Bone marrow (tissue), 2 donors: ENCODE results near the gene NAB1.
"Not testable (repeated sequence)": the region's sequence is repeated elsewhere in the genome, so short reads cannot be mapped to it uniquely, and the experiment has no call there.

ENCODE experiments used
- DNase-seq, 2 donors: peaks; one replicate each; lab custom pipeline; 2025; lab: John Stamatoyannopoulos, UW

NAB1 gene

DNA sequence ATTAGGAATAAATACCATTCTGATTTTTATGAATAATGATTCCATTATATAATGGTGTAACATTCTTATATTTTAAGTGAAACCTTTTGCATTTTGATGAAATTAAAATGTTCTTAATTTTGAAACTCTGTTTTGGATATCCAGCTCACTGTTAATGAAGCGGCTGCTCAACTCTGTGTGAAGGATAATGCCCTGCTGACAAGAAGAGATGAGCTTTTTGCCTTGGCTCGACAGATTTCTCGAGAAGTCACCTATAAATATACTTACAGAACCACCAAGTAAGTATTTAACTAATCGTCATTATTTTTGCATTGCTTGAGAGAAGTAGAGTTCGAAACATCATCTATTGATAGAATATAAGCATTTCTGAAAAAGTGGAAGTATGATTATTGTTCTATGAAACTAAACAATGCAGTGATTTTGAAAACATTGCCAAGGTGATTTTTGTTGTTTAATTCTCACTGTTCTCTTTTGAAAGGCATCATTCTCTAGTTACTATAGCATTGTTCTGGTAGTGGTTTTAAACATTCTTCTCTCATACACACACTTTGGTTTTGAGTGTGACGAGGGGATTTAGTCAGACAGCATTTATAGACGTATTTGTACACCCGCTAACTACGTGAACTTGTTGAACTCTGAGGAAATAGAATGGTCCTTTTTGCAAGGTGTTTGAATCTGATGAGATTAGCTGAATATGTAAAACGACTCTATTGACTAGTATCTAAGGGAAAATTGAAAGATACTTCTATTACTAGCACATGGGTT lies 21.5 kb downstream of the NAB1 start:
- DNase-seq: no peak

DNA sequence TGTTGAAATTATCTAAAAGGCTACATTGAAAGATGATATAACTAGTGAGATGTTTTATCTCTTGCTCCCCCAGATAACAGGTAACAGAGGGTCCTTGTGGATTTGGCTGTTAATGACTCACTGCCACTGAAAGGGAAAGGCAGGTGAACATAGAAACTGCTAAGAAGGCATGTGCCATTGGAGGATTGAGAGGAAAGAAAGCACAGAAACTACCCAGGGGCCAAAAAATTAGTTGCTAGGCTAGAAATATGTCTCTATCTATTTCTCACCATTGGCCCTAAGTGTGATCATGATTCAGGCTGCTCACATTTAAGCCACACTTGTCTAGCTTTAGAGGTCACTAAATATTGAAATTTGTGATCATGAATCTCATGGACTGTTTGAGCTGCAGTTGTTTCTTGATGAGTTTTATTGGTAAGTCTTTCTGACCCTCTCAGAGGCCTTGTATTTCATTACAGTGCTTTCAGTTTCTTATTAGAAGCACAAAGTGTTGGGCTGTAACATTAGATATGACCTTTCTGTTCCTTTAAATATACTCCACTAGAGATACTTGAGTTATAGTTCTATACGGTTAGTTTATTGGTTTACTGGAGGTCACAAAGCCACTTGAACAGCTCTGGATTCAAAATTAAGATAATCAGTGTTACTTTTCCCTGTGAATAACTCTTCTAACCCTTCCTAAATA lies 26.2 kb downstream of the NAB1 start:
- no peak for DNase-seq

GRCh38 chr2:190677255-190677654 lies 28.4 kb downstream of the NAB1 start:
- no peak for DNase-seq

- DNase-seq: peak in 1 of 2 donors; percentile 57
Measured at GRCh38 chr2:190678444-190679162, 29.7 kb downstream of the NAB1 start.

- DNase-seq: no peak
Measured at GRCh38 chr2:190679391-190679790, 30.5 kb downstream of the NAB1 start.

- no peak for DNase-seq
Measured at GRCh38 chr2:190679813-190680591, 31.1 kb downstream of the NAB1 start.

DNA sequence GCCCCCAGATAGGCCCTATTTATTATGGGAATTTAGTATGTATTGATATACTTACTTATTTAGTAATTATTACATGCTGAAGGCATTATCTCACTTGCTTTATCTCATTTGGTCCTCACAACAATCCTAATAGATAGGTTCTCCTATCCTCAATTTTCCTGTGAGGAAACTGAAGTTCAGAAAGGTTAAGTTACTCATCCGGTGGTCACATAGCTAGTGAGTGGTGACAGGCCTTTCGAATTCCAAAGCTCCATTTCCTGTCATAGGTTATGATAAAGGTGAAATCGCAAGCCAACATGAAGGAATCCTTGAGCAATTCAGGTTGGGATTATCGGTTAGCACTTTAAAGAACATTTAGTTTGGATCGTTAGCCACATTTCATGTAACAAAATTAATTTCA lies 33.3 kb downstream of the NAB1 start:
- no peak for DNase-seq

DNA sequence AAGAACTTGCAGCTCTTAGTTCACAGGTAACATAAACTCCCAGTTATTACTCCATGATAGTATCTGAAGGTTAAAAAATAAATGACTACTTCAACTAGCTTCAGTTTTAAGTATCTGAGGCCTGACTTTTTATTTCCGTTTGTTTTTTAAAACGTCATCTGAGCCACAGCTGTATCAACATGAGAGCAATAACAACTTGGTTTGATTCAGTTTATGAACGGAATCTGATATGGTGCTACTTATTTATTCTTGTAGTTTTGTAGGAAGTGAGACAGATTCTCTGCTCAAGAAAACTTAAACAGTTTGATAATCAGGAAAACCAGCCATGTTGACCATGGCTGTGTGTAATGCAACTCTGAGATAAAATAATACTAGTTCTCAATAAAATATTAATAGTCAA lies 34.9 kb downstream of the NAB1 start:
- DNase-seq: no peak

GRCh38 chr2:190684931-190685330 lies 36.0 kb downstream of the NAB1 start:
- DNase-seq: no peak

DNA sequence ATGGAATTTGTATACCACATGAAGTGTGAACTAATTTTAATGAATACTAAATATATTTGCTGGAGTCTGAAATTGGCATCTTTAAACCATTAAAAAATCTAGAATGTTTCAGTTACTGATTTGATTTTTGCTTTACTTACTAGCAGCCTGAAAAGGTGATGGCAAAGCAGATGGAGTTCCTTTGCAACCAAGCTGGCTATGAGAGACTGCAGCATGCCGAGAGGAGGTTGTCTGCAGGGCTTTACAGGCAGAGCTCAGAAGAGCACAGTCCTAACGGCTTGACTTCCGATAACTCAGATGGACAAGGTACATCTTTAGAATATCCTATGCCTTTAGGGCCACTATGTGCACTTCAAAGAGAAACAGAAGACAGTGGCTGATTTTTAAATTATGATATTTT lies 36.5 kb downstream of the NAB1 start:
- no peak for DNase-seq

GRCh38 chr2:190693533-190694232 lies 44.8 kb downstream of the NAB1 start:
- DNase-seq: no peak

DNA sequence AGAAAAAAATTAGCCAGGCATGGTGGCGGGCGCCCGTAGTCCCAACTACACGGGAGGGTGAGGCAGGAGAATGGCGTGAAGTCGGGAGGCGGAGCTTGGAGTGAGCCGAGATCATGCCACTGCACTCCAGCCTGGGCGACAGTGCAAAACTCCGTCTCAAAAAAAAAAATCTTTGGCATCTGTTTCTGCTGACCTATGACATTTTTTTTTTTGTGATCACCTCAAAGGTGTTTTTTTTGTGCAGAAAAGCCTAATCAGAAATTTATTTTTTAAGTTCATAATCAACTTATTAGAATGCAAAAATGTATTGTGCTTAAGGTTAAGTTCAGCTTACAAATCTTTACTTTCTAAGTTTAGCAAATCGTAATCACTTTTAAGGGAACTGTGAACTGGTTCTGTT lies 45.6 kb downstream of the NAB1 start:
- no peak for DNase-seq

DNA sequence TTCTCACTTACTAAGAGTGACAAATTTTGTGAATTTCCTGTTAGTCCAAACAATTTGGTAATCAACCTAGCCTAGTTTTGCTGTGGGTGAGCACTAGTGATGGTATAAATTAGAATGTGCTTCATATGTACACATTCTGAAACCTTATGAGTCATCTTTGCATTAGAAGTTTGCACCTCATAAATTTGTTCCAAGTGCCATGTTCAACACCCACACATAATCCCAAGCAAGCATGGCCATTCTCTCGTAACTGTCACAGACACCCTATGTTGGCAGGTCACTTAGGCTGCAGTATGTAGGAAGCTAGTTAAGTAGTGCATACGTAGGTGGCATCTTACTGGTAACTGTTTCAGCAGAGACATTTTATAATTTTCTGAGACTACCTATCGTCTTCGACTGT lies 46.9 kb downstream of the NAB1 start:
- DNase-seq: no peak

DNA sequence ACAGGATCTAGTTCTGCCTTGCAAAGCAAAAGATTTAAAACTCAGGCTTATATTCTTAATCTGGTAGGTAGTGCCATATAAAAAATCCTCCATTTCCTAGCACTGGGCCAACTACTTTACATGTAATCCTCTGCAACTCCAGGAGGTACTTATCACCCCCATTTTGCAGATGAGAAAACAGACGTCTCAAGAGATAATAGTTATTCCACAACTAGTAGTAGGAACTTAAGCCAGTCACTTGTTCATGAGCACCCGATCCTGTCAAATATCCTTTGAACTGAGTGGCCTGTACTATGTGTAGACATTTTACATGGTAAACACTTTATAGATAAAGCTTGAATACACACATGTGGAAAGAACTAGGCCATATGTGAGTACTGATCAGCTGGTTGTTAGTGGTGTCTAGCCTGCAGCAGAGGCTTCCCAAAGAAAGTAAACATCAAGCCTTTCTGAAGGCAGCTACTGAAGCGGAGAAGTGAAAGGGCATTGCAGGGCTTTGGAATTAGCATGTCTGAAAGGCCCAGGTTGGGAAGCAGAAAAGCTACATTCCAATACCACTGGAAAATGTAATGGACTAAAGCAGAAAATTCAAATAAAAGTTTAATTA lies 48.0 kb downstream of the NAB1 start:
- no peak for DNase-seq

DNA sequence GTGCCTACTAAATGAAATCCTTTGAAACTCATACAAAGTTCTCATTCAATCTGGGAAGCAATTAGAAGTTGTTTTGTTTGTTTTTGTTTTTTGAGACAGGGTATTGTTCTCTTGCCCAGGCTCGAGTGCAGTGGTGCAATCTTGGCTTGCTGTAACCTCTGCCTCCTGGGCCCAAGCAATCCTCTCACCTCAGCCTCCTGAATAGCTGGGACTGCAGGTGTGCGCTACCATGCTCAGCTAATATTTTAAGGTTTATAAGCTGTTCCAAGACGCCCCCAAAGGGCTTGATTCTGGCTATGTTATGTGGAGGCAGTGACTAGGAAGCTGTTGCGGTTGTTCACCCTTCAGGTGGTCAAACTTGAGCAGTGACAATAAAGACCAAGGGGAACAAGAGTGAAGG lies 48.5 kb downstream of the NAB1 start:
- DNase-seq: no peak

DNA sequence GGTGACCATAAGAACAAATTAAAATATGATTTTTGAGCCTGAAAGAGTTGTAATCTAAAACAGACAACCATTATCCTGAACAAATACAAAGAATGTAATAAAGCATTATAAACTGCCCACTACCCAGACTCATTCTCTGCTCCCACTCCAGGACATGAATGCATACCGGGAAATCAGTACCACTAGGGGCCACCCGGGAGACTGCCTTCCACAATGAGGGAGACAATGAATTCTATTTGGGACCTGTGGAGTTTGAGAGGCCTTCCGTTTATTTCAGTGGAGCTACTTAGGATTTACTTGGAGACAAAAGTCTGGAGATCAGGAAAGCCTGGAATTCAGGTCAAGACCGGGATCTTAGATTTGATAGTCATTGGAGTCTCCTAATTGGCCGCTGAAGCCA lies 50.0 kb downstream of the NAB1 start:
- DNase-seq: no peak

DNA sequence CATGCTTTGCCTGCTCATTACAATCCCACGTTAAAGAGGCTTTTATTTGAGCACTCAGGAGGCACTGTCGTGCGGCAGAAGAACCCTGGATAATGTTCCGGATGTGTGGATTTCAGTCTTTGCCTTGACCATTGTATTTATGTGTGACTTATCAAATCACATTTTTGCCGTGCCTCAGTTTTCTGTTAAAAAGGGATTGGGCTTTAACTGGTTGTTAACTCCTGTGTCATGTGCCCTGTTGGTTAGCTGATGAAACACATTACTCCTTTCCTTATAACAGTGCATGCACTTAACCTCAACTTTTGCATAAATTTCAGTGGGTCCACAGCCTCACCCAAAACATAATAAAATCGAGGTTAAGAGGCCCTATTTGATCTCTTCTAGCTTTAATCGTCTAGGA lies 52.7 kb downstream of the NAB1 start:
- no peak for DNase-seq

GRCh38 chr2:190705280-190705679 lies 56.4 kb downstream of the NAB1 start:
- DNase-seq: no peak

DNA sequence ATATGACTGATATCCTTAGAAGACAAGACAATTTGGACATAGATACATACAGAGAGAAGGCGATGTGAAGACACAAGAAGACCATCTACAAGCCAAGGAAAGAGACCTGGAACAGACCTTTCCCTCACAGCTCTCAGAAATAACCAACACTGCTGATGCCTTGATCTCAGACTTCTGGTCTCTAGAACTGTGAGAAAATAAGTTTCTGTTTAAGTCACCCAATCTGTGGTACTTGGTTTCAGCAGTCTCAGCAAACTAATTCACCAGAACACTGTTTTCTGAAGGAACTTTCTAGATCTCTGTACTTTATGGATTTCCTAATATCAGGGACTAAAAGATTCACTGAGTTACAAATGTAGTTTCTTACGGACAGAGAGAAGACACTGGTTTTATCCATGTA lies 58.8 kb downstream of the NAB1 start:
- DNase-seq: no peak

DNA sequence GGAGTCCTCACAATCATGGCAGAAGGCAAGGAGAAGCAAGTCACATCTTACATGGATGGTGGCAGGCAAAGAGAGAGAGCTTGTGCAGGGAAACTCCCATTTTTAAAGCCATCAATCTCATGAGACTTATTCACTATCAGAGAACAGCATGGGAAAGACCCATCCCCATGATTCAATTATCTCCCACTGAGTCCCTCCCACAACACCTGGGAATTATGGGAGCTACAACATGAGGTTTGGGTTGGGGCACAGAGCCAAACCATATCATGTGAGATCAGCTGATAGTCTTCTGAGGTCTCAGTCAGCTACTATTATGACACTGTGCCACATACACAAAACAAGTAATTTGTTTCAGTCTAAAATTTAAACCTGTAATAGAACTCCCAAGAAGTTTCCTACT lies 59.8 kb downstream of the NAB1 start:
- not testable (repeated sequence) for DNase-seq

DNA sequence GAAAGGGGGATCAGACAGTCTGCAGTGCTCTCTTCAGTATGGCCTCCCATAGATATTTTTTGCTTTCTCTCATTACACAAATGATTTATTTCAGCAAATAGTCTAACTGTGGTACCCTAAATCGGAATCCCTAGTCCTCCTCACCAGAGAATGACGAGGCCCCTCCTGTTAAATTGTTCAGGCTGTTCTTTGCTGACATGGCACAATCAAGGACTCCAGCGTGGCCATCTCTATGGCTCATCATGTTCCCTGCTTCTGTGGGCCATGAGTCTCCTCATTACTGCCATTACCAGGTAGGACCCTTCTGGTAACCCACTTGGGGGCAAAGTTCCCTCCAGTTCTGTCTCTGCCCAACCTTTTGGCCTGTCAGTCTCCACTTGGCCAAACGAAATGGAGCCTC lies 62.2 kb downstream of the NAB1 start:
- DNase-seq: no peak
